ENCODE data around the gene RPL27A. TPM values are rescaled to one million over a fixed set of nuclear protein-coding genes. Genes with fewer than 3 reads are reported as not detected.
A peak's percentile ranks its signal among the peaks of the same experiment; 100 is the strongest.

Gene RPL27A
- polyA plus RNA-seq, 4 donors: 1,817 to 2,312 (median 2,190) TPM

- no peak for DNase-seq (ENCODE audit: low read depth in 4 of 4, low spot score in 3 of 4)
Measured at GRCh38 chr11:8671651-8672062, 10.9 kb upstream of the RPL27A start.

GRCh38 chr11:8672346-8672745 lies 10.2 kb upstream of the RPL27A start:
- no peak for DNase-seq (ENCODE audit: low read depth in 4 of 4, low spot score in 3 of 4)

GRCh38 chr11:8674859-8675258 lies 7.7 kb upstream of the RPL27A start:
- no peak for DNase-seq (ENCODE audit: low read depth in 4 of 4, low spot score in 3 of 4)

- no peak for DNase-seq (ENCODE audit: low read depth in 4 of 4, low spot score in 3 of 4)
Measured at GRCh38 chr11:8676458-8676857, 6.1 kb upstream of the RPL27A start.

GRCh38 chr11:8679006-8679405 lies 3.6 kb upstream of the RPL27A start:
- no peak for DNase-seq (ENCODE audit: low read depth in 4 of 4, low spot score in 3 of 4)

GRCh38 chr11:8681837-8682302 lies 722 bp upstream of the RPL27A start:
- peak in 2 of 4 donors; percentile 23 to 41 for DNase-seq (ENCODE audit: low read depth in 4 of 4, low spot score in 3 of 4)

GRCh38 chr11:8683115-8683807 lies 669 bp downstream of the RPL27A start:
- no peak for DNase-seq (ENCODE audit: low read depth in 4 of 4, low spot score in 3 of 4)

GRCh38 chr11:8684600-8685290 lies 2.2 kb downstream of the RPL27A start:
- DNase-seq (ENCODE audit: low read depth in 4 of 4, low spot score in 3 of 4): no peak

GRCh38 chr11:8685306-8685705 lies 2.7 kb downstream of the RPL27A start:
- DNase-seq (ENCODE audit: low read depth in 4 of 4, low spot score in 3 of 4): no peak

GRCh38 chr11:8685820-8686219 lies 3.2 kb downstream of the RPL27A start:
- no peak for DNase-seq (ENCODE audit: low read depth in 4 of 4, low spot score in 3 of 4)

- DNase-seq (ENCODE audit: low read depth in 4 of 4, low spot score in 3 of 4): no peak
Measured at GRCh38 chr11:8686325-8686724, 3.7 kb downstream of the RPL27A start.

- peak; percentile 89 to 94 (median 92) for DNase-seq (ENCODE audit: low read depth in 4 of 4, low spot score in 3 of 4)
Measured at GRCh38 chr11:8688414-8689362, 6.1 kb downstream of the RPL27A start.

GRCh38 chr11:8689726-8690255 lies 7.2 kb downstream of the RPL27A start:
- DNase-seq (ENCODE audit: low read depth in 4 of 4, low spot score in 3 of 4): no peak

GRCh38 chr11:8690374-8691342 lies 8.1 kb downstream of the RPL27A start:
- no peak for DNase-seq (ENCODE audit: low read depth in 4 of 4, low spot score in 3 of 4)

GRCh38 chr11:8691601-8692000 lies 9.0 kb downstream of the RPL27A start:
- DNase-seq (ENCODE audit: low read depth in 4 of 4, low spot score in 3 of 4): no peak

GRCh38 chr11:8692417-8692816 lies 9.8 kb downstream of the RPL27A start:
- no peak for DNase-seq (ENCODE audit: low read depth in 4 of 4, low spot score in 3 of 4)

- no peak for DNase-seq (ENCODE audit: low read depth in 4 of 4, low spot score in 3 of 4)
Measured at GRCh38 chr11:8693010-8693551, 10.5 kb downstream of the RPL27A start.

- no peak for DNase-seq (ENCODE audit: low read depth in 4 of 4, low spot score in 3 of 4)
Measured at GRCh38 chr11:8693555-8693954, 11.0 kb downstream of the RPL27A start.

- DNase-seq (ENCODE audit: low read depth in 4 of 4, low spot score in 3 of 4): no peak
Measured at GRCh38 chr11:8694137-8694536, 11.5 kb downstream of the RPL27A start.

Measured in right renal pelvis (tissue), 4 donors.